ENCODE results near the gene SGPP1.

DNA sequence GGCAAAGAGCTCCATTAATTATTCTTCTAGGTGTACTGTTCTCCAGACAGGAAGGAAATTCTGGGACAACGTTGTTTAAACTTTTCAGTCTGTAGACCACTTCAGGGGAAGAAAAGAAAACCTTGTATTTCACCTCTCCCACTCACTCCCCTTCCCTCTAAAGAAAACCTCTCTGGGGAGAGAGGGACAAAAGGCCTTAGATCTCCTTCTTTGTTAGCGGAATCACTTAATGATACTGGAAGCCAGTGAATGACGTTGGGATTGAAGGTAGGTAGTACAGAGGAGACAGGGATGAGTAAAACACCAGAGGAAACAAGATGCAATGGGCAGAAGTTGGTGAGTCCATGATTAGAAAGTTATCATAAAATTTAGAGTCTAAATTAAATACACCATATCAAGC lies 38.7 kb upstream of the SGPP1 start:
- TF ChIP-seq, protein P1, sequence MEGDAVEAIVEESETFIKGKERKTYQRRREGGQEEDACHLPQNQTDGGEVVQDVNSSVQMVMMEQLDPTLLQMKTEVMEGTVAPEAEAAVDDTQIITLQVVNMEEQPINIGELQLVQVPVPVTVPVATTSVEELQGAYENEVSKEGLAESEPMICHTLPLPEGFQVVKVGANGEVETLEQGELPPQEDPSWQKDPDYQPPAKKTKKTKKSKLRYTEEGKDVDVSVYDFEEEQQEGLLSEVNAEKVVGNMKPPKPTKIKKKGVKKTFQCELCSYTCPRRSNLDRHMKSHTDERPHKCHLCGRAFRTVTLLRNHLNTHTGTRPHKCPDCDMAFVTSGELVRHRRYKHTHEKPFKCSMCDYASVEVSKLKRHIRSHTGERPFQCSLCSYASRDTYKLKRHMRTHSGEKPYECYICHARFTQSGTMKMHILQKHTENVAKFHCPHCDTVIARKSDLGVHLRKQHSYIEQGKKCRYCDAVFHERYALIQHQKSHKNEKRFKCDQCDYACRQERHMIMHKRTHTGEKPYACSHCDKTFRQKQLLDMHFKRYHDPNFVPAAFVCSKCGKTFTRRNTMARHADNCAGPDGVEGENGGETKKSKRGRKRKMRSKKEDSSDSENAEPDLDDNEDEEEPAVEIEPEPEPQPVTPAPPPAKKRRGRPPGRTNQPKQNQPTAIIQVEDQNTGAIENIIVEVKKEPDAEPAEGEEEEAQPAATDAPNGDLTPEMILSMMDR (IDR thresholded peaks at IDR 0.05) = no peak
- no peak for TF ChIP-seq POLR2A (IDR thresholded peaks at IDR 0.05)
